GM12892 (cell line): ENCODE results near the gene ACTA1.

Experiments
- POLR2A ChIP-seq: IDR thresholded peaks from 2 replicates; pipeline ENCODE4 v1.6.1; 2011; ENCODE audit warnings: low read depth, low read length, control low read depth
- POLR2AphosphoS5 ChIP-seq: IDR thresholded peaks from 2 replicates; pipeline ENCODE4 v1.6.1; 2011; ENCODE audit warnings: low read depth, low read length, control low read depth
- TAF1 ChIP-seq: IDR thresholded peaks from 2 replicates; pipeline ENCODE4 v1.6.1; 2011; ENCODE audit warnings: low read depth, mild to moderate bottlenecking, control low read depth, low read length, borderline replicate concordance

DNA sequence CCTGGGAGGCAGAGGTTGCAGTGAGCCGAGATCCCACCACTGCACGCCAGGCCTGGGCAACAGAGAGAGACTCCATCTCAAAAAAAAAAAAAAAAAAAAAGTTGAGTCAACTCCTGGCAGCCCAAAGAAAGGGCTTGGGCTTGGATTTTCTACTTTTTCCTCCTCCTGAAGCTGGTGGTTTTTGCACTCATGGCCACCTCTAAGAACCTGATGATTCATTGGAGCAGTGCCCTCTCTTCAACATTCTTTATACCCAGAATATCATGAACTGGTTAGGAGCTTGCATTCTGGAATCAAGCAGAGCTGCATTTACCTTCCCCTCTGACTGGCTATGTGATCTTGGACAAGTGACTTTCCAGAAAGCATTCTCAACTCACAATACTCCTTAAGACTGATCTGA is 3.5 kb upstream of the ACTA1 start:
- TF ChIP-seq TAF1 (no peak), POLR2A (no peak), POLR2AphosphoS5 (no peak)
